Erythroblast (primary cell): ENCODE data around the gene NKX2-3.

Source experiments
- GATA1 ChIP-seq: IDR thresholded peaks from 2 replicates; pipeline ENCODE4 v1.6.1; 2011; ENCODE audit warnings: low read depth, mild to moderate bottlenecking, control low read depth, low read length, moderate library complexity
- POLR2A ChIP-seq: IDR thresholded peaks from 2 replicates; pipeline ENCODE4 v1.6.1; 2011; ENCODE audit warnings: mild to moderate bottlenecking, low read length

- TF ChIP-seq POLR2A = no peak
- no peak for TF ChIP-seq GATA1
Observed at GRCh38 chr10:99536338-99537085, 3.8 kb downstream of the NKX2-3 start.
